ENCODE results near the gene HRG.

GRCh38 chr3:186644683-186645082 lies 21.1 kb upstream of the HRG start:
- TF ChIP-seq, protein P1, sequence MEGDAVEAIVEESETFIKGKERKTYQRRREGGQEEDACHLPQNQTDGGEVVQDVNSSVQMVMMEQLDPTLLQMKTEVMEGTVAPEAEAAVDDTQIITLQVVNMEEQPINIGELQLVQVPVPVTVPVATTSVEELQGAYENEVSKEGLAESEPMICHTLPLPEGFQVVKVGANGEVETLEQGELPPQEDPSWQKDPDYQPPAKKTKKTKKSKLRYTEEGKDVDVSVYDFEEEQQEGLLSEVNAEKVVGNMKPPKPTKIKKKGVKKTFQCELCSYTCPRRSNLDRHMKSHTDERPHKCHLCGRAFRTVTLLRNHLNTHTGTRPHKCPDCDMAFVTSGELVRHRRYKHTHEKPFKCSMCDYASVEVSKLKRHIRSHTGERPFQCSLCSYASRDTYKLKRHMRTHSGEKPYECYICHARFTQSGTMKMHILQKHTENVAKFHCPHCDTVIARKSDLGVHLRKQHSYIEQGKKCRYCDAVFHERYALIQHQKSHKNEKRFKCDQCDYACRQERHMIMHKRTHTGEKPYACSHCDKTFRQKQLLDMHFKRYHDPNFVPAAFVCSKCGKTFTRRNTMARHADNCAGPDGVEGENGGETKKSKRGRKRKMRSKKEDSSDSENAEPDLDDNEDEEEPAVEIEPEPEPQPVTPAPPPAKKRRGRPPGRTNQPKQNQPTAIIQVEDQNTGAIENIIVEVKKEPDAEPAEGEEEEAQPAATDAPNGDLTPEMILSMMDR (conservative IDR thresholded peaks at IDR 0.05; ENCODE audit: low read length): no peak
- no peak for TF ChIP-seq EZH2phosphoT487 (IDR thresholded peaks at IDR 0.05; ENCODE audit: borderline replicate concordance, low read depth, low read length)

All from OCI-LY7 (cell line).